ENCODE data around the gene LENG9.

The LENG9 gene

DNA sequence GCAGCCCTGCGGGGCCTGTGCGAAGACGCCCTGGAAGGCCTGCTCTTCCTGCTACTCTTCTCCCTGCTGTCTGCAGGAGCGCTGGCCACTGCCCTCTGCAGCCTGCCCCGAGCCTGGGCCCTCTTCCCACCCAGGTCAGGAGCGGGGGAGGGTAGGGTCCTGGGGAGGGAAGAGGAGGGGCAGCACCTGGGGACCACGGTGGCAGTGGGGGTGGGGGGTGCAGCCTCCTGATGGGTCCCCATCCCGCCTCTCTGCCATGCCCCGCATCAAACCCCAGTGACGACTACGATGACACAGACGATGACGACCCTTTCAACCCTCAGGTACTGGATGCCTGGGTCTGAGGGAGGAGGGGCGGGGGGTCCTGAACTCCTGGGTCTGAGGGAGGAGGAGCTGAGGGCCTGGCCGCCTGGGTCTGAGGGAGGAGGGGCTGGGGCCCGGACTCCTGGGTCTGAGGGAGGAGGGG lies 28.0 kb downstream of the LENG9 start:
- DNase-seq = no peak

DNA sequence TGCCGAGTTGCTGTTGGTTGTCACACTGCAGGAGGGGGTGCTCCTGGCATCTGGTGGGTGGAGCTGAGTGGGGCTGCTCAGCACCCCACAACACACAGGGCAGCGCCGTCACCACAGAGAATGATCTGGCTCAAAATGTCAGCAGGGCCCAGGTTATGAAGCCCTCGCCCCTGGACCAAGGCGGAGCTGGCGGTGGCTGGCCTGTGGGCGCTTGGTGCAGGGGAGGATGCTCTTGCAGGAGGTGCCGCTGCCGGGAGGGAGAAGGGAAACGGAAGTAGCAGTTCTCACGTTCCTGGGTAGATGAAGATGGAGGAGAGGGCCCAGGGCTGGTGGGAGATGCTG lies 28.7 kb downstream of the LENG9 start:
- no peak for DNase-seq

DNA sequence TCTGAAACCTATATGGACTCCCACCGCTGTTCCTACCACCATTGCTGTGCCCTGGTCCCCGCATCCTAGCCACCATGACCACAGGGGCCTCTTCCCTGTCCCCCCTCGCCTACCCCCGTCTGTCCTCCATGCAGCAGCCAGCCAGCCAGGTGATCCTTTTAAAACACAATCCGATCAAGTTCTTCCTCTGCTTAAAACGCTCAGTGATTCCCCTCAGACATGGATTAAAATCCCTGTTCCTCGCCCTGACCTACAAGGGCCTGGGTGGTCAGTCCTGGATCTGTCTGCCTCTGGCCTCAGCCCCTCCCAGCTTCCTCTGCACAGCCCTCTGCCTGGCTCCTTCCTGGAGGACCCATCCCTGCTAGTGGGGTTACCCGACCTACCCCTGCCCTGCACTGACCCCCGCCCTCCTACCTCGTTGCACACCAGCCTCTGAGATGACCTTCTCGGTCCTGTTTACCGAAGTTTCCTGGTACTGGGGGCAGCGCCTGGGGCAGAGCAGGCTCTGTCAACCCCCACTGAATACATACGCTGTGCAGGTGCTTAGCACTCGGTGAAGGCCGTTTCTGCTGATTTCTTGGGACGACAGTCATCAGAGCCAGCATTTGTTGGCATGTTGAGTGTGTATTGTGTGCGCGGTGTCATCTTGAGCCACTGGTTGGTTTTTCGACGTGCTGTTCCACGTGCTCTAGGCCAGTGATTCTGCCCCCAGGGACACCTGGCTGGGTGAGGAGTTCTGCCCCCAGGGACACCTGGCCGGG lies 29.3 kb downstream of the LENG9 start:
- DNase-seq = no peak

DNA sequence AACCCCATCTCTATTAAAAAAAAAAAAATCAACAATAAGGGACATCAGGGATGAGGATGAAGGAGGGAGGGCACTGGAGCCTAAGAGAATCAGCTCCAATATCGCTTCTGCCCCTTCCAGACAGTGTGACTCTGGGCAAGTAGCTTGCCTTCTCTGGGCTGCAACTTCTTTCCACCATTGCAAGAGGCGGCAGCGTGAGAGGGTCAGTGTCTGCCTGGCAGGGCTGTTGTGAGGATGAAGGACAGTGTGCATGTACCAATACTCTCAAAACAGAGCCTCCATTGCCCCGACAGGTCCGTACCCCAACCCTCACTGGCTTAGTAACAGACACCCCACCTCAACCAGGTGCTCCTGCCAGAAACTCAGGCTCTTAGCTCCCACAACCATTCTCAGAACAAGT lies 29.9 kb downstream of the LENG9 start:
- DNase-seq = no peak

DNA sequence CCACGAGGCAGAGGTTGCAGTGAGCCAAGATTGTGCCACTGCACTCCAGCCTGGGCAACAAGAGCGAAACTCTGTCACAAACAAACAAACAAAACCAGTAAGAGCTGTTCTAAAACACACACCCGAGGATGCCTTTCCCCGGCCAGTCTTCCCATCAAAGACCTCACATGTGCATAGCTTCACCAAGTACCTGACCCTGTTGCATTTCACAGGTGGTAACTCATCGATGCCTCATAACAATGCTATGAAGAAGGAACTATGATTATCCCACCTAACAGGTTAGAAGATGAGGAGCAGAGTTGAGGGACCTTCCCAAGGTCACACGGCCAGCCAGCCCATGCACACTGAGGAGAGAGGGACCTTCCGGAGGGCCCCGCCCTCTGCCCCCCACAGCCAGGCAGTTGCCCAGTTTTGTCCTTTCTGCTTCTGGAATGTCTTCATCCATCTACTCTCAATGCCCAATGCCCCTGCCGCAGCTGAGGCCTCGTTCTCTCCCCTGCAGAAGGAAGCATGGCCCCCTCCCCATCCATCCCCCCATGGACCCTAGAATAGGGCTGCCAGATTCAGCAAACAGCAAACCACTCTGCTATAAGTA lies 31.3 kb downstream of the LENG9 start:
- DNase-seq = no peak

DNA sequence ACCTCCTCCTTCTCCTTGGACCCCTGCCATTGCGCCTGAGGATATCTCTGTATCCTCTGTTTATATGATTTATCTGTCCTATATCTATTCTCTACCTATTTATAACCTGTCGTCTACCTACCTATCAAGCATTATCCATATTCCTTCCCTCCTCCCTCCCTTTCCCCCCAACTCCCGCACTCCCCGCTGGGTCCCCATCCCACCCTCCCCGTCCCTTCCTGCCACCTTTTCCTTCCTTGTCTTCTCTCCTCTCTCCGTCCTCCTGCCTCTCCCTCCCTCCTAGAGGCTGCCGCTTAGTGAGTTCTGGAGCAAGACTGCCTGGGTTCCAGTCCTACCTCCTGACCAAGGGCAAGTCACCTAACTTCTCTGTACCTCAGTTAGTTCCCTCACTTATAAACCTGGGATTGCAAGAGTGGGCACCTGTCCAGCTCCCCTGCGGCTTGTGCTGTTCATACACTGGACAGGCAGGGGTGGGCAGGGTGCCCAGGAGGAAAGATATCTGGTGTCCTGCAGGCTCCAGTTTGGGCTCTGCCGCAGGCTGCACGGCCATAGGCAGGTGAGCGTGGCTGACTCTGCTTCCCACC lies 32.2 kb downstream of the LENG9 start:
- DNase-seq = no peak

DNA sequence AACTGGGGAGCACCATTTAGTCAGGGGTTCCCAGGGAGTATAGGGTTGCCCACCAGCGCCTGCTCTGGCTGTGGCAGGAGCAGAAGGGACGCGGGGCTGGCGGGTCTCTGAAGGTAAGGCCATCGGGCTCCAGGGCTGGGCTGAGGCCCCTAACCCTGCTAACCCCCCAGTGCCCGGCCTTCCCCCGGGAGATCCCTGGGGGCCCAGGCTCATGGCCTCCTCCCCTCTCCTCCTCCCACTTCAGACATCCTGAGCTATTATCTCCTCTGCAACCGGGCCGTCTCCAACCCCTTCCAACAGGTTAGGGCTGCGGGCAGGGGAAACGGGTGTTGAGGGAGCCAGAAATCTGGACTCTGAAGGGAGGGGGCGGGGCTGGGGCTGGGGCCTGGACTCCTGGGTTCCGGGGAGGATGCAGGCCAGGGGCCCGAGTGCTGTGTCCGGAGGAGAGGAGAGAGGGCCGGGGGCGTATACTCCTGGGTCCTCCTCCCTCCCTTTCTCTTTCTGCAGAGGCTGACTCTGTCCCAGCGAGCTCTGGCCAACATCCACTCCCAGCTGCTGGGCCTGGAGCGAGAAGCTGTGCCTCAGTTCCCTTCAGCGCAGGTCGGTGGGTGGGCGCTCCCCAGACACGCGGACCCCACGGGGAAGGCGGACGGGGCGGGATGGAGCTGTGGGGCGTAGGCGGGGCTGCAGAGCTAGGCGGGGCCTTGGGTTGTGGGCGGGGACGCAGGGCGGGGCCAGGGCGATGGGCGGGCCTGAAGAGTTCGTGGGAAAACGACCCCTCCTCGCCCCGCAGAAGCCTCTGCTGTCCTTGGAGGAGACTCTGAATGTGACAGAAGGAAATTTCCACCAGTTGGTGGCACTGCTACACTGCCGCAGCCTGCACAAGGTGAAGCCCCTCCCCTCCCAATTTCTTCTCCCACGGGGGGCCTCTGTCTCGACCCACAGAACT lies 33.0 kb downstream of the LENG9 start:
- peak; percentile 12 for DNase-seq

DNA sequence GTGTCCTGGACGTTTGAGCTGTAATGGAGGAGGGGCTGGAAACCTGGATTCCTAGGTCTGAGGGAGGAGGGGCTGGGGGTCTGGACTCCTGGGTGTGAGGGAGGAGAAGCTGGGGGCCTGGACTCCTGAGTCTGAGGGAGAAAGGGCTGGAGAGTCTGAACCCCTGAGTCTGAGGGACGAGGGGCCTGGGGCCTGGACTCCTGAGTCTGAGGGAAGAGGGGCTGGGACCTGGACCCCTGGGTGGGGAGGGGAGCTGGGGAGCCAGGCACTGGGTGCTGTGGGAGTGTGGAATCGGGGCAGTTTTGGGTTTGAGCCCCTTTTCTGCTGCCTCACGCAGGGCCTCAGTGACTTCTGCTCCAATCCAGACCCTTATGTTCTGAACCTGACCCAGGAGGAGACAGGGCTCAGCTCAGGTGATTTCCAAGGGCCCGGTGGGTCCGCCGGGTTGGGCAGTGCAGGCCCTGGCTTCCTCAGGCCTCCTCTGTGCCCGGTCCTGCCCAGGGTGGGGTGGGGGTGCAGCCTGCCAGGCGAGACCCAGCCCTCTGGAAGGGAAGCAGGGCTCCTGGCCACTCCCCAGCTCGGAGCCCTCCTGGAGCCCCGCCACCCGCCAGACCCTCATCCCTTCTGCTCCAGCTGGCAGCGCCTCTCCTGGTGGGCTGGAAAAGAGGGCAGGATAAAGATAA lies 33.9 kb downstream of the LENG9 start:
- no peak for DNase-seq

DNA sequence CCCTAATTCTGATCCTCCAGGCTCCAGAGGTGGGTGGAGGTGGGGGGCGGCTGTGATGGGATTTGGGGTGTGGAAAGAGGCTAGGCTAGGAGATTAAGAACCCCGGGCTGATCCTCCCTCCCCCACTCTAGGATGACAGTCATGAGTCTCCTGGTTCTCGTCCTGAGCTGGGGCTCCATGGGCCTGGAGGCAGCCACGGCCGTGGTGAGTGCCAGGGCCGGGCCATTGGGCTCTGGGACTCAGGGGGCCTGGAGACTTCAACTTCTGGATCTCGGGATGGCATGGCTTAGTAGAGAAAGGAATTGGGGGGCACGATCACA lies 34.4 kb downstream of the LENG9 start:
- no peak for DNase-seq

DNA sequence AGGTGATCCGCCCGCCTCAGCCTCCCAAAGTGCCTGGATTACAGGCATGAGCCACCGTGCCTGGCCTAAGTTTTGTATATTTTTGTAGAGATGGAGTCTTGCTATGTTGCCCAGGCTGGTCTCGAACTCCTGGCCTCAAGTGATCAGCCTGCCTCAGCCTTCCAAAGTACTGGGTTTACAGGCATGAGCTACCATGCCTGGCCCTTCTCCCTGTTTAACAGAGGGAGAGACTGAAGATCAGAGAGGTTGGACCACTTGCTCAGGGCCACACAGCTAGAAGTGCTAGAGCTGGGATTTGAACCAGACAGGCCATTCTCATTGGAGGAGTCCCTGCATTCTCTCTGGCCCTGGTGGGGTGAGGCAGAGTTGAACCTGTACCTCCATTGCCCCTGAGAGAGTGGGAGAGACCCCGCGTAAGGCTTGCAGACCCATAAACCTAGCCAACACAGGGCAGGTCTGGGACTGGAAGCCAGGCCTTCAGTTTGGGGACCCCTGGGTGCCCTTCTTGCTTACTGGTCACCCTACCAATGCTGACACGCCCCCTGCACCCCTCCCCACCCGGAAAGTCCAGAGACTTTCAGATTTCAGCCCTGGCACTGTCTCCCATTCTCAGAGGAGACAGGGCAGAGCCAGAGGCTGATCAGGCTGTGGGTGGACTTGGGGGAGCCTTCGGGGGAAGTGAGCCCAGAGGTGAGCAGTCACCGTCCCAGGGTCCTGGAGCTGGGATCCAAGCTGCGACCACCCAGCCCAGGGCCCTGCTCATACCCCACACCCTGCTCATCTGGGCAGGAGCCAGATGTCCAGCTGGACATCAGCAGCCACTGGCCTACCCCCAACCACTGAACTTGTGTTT lies 35.0 kb downstream of the LENG9 start:
- DNase-seq = no peak

DNA sequence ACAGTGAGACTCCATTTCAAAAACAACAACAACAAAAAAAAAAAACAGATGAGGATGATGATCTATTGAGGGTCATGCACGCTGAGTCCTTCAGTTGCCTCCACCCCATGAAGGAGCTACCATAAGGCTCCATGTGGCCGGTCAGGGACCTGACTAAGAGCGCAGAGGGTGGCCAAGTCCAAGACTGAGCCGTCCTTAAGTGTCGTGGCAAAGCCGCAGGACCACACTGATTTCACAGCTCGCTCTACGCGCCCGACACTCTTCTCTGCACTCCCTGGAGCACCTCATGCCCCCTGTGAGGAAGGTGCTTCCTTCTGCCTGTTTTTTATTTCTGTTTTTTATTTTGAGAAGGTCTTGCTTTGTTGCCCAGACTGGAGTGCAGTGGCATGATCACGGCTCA lies 36.0 kb downstream of the LENG9 start:
- DNase-seq = no peak

DNA sequence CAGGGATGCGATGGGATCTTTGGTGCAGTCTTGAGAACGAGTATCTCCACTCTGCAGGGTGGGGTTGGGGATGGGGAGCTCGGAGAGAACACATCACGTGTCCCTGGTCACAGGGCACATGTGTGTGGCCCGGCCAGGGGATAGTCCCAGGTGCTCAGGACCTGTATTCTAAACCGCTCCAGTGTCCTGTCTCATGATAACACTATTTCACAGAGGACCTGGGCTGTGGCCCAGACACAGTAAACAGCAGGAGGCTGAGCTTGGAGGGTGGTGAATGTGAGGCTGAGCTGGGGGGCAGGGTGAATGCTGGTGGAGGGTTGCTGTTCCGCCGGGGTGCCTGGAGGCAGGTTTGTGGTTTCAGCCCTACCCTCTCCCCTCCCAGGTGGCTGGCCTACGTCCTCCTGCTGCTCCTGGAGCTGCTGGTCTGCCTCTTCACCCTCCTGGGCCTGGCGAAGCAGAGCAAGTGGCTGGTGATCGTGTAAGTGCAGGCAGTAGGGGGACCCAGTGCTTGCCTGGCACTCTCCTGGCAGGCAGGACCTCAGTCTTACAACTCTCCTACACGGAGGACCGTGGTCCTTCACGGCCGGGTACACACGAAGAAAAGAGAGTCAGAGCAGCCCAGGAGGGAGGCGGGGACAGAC lies 37.2 kb downstream of the LENG9 start:
- no peak for DNase-seq

DNA sequence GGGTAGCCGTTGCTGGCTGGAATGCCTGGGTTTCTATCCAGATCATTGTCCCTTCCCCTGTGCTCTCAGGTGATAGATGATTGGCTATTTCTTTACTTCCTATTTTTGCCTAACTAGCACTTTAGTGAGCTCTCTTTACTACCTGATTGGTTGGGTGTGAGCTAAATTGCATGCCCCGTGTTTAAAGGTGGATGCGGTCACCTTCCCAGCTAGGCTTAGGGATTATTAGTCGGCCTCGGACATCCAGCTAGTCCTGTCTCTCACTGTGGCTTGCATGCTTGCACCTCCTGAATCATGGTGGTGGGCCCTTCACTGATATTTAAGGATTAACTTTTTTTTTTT lies 38.2 kb downstream of the LENG9 start:
- no peak for DNase-seq

DNA sequence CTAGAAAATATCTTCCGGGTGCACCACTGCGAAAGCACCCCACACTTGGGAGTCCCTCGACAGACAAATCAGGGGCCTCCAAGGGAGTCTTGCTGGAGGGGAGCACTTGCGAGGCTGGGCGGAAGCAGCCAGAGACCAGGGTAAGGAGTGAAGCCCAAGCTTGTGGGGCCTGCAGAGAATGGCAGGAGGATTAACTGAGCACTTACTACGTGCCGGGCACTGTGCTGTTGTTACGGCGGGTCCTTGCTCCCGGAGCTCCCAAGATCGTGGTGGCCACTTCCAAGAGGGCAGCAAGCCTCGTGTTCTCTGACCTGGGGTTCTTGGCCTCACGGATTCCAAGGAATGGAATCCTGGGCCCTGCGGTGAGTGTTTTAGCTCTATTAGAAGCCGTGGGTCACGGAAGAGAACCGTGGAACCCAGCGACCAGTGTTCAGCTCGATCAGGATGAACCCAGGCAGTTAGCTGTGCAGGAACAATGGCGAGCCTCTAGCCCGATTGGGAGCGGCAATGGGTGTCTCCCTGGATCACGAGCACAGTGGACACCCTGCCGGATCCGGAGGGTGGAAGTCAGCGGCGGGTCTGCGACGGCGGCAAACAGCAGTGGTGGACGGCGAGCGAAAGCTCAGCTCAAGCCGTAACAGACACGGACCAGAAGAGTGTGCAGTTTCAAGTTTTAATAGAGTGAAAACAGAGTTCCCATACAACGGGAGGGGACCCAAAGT lies 38.8 kb downstream of the LENG9 start:
- no peak for DNase-seq

DNA sequence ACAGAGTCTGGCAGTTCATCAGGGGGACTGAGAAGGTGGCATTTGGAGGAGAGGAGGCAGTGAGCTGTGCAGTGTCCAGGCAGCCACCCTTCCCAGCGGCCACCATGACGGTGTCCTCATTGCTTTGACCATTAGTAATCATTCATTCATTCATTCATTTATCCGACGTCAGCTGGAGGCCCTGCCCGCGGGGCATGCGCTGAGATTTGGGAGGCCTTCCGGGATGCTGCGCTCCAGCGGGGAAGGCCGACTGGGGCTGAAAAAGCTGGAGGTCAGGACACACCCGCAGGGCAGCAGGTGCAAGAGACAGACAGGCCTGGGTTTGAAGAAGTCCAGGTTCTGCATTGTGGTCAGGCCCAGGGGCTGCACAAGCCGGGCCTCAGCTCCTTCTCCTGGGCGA lies 39.4 kb downstream of the LENG9 start:
- DNase-seq = no peak

DNA sequence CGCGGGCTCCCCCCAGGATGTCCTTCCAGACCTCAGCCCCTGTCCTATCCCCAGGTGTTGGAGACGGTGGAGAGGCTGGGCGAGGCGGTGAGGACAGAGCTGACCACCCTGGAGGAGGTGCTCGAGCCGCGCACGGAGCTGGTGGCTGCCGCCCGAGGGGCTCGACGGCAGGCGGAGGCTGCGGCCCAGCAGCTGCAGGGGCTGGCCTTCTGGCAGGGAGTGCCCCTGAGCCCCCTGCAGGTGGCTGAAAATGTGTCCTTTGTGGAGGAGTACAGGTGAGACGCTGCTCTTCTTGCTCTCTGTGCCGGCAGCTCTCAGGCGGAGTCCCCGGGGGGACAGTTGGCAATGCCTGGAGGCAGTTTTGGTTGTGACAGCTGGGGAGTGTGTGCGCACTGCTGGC lies 41.4 kb downstream of the LENG9 start:
- DNase-seq = no peak

DNA sequence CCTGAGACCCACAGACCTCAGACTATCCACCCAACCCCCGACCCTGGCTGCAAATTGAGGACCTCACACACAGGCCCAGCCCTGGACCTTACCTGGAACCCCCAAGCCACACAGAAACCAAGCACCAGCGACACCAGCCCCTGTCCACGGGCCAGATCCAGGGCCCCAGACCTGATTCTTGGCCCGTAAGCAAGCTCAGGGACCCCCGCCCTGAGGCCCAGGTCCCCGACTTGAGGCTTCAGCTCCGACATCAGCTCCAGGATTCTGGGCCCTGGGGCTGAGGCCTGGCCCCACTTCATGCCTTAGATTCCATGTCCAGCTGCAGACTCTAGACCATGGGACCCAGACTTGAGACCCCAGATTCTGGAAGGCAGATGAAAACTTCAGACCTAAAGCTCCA lies 42.1 kb downstream of the LENG9 start:
- DNase-seq = no peak

DNA sequence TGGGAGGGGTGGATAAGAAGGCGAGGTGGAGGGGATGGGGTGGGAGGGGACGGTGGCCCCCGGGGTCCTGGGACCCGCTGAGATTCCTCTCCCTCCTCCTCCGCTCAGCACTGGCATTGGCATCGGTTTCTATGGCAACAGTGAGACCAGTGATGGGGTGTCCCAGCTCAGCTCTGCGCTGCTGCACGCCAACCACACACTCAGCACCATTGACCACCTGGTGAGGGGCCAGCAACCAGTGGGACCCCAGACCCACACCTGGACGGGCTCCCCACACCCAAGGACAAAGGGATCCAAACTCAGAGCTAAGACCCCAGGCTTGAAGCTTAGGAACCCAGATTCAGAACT lies 42.4 kb downstream of the LENG9 start:
- DNase-seq = no peak

DNA sequence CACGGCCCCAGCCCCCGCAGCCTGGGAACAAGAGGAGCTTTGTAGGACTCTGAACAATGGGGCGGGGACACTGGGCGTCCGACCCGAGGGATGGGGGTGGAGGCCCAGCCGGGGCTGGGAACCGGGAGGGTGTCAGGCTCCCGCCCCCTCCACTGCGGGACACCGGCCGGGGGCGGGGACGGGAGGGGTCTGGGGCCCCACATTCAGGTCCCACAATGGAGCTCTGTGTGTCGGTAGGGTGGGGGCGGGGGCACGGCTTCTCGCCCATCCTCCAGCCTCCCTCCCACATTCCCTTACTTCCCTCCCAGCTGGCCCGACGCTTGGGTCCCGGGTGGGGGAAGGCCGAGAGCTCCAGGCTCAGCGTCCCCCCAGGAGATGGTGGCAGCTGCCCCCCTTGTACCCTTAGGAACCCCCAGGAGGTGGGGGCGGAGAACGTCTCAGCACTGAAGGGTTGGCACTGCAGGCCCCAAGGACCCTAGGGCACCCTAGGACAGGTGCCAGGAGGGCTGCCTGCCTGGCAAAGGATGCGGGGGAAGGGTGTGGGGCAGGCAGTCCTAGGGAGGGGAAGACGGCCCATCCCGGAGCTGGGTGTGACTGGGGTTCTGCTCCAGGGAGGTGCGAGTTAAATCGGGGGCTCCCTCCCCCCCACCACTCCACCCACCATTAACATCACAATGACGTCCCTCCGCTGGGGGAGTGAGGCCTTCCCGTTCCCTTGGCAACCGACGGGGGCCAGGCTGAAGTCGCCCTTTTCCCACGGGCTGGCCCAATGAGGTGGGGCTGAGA lies 43.0 kb downstream of the LENG9 start:
- no peak for DNase-seq

DNA sequence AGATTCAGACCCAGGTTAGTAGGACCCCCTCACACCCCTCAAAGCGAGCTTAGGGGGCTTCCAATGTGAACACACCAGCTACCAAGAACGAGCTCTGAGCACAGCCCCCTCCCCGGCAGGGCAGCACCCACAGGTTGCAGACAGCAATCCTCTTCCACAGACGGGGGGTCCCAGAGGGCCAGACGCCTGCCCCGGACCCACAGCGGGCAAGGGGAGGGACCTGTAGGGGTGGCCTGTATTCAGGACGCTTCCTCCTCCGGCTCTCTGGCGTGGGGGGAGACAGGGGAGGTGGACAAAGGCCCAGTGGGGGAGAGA lies 43.6 kb downstream of the LENG9 start:
- DNase-seq = no peak

Measured in GDM1 (cell line).